ENCODE measurements around the gene HMCN1.

- TF ChIP-seq CTCF (conservative IDR thresholded peaks at IDR 0.05) (no peak), EZH2 (IDR thresholded peaks at IDR 0.05; ENCODE audit: low read depth) (no peak)
These were observed 130.8 kb downstream of the HMCN1 start for GRCh38 chr1:185864889-185865517.
